Activated B cell treated with CpG ODN at 0.5 μM for 24 hours (primary cell): ENCODE results near the gene PKP3. TPM values are rescaled to one million over a fixed set of nuclear protein-coding genes. Genes with fewer than 3 reads are reported as not detected.
"Not testable (repeated sequence)": the region's sequence is repeated elsewhere in the genome, so short reads cannot be mapped to it uniquely, and the experiment has no call there.

Experiments used
- ATAC-seq: fragments of 200-7000 bp; cut with Tn5 transposase; one replicate; pipeline ENCODE4 v1.10.0; 2021; ENCODE audit warnings: low read depth, mild to moderate bottlenecking, moderate library complexity
- CTCF ChIA-PET: fragments of 350-600 bp; sonication (Branson Sonifier 250); formaldehyde crosslinking; loops from one replicate; lab custom pipeline; 2021; ENCODE audit warnings: antibody characterized with exemption; lab: Charles Lee
- POLR2A ChIA-PET: fragments of 350-600 bp; sonication (Branson Sonifier 250); formaldehyde crosslinking; loops from one replicate; lab custom pipeline; 2021; ENCODE audit warnings: antibody characterized with exemption; lab: Charles Lee
- DNase-seq: peaks from one replicate; pipeline ENCODE4 v3.0.0; 2022
- H3K27ac Mint-ChIP-seq: one replicate; pipeline ENCODE4 v1.8.0; 2020; ENCODE audit warnings: mixed read lengths
- H3K27me3 Mint-ChIP-seq: one replicate; pipeline ENCODE4 v1.8.0; 2021; ENCODE audit warnings: mixed read lengths
- H3K36me3 Mint-ChIP-seq: one replicate; pipeline ENCODE4 v1.8.0; 2021; ENCODE audit warnings: low read depth, mixed read lengths
- H3K4me1 Mint-ChIP-seq: one replicate; pipeline ENCODE4 v1.8.0; 2021; ENCODE audit warnings: mixed read lengths
- H3K4me3 Mint-ChIP-seq: one replicate; pipeline ENCODE4 v1.8.0; 2020; ENCODE audit warnings: mild to moderate bottlenecking, mixed read lengths
- H3K9me3 Mint-ChIP-seq: one replicate; pipeline ENCODE4 v1.8.0; 2020; ENCODE audit warnings: mixed read lengths
- intact Hi-C: fragments of 100-400 bp; cut with micrococcal nuclease; formaldehyde crosslinking; loops from one replicate; pipeline ENCODE4 v1.15.1; 2024
- total RNA-seq: library from RNA; stranded (reverse); gene quantifications from 2 replicates; pipeline ENCODE4 v1.2.3, GENCODE V29; 2022
- TF ChIP-seq, protein P1 (sequence below): fragments of 200-600 bp; IDR thresholded peaks from one replicate; pipeline ENCODE4 v1.8.0; 2022; ENCODE audit warnings: antibody characterized with exemption, mild to moderate bottlenecking

PKP3 gene
- total RNA-seq, 1 donor from 2014 or later, result 0.18 TPM

DNA sequence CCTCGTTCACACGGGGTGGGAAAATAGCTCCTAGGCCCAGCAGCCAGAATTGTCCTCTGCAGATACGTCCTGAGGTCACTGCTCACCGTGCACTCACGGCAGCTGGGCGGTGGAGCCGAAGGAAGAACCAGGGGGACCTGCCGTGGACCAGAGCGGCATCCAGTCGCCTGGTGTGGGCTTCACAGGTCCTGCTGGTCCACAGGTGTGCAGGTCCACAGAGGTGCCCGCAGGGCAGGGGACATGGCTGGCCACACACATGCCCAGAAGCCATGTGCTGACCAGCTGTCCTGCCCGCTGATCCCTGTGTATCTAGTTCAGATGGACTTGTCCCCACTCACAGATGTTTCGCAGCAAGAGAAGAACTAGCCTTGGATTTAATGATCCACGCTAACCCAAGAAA is 10.6 kb upstream of the PKP3 start:
- no peak overlapping the region for H3K27ac Mint-ChIP-seq
- ATAC-seq, result no peak
- CTCF ChIA-PET, result no interaction called here

DNA sequence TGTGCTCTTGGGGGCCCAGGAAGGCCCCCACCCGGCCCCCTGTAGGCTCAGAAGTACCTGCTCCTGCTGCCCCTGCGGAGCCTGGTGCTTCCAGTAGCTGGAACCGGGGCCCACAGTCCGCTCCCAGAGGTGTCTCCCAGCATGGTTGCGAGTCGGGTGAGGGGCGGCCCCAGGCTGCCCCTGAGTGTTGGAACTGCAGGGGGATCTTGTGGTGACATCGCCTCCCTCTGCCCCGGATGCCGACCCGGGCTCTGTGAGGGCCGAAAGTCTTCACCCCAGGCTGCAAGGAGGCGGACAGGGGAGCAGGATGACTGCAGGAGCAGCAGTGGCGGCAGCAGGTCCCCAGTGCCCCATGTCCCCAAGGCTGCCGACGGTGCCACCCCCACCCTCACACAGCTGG is 9.5 kb upstream of the PKP3 start:
- no peak overlapping the region for H3K4me3 Mint-ChIP-seq
- peaks cover 6% of the 10 kb centered on the region for H3K27me3 Mint-ChIP-seq
- H3K27ac Mint-ChIP-seq, result no peak overlapping the region
- H3K36me3 Mint-ChIP-seq, result no peaks in the 10 kb centered on the region
- TF ChIP-seq, protein P1, sequence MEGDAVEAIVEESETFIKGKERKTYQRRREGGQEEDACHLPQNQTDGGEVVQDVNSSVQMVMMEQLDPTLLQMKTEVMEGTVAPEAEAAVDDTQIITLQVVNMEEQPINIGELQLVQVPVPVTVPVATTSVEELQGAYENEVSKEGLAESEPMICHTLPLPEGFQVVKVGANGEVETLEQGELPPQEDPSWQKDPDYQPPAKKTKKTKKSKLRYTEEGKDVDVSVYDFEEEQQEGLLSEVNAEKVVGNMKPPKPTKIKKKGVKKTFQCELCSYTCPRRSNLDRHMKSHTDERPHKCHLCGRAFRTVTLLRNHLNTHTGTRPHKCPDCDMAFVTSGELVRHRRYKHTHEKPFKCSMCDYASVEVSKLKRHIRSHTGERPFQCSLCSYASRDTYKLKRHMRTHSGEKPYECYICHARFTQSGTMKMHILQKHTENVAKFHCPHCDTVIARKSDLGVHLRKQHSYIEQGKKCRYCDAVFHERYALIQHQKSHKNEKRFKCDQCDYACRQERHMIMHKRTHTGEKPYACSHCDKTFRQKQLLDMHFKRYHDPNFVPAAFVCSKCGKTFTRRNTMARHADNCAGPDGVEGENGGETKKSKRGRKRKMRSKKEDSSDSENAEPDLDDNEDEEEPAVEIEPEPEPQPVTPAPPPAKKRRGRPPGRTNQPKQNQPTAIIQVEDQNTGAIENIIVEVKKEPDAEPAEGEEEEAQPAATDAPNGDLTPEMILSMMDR, result no peak
- no peak for ATAC-seq
- intact Hi-C loops, result no loop called here
- peaks cover 8% of the 10 kb centered on the region for H3K4me1 Mint-ChIP-seq
- peaks cover 7% of the 10 kb centered on the region for H3K9me3 Mint-ChIP-seq
- no peak for DNase-seq
- POLR2A ChIA-PET, result no interaction called here
- CTCF ChIA-PET, result no interaction called here

More for the DNA sequence above, 10.6 kb upstream of the PKP3 start:
- DNase-seq, result no peak
- Mint-ChIP-seq H3K9me3 (peaks cover 7% of the 10 kb centered on the region), H3K36me3 (no peaks in the 10 kb centered on the region), H3K4me1 (peaks cover 8% of the 10 kb centered on the region), H3K4me3 (no peak overlapping the region), H3K27me3 (peaks cover 11% of the 10 kb centered on the region)
- TF ChIP-seq, protein P1, result no peak
- POLR2A ChIA-PET, result no interaction called here
- intact Hi-C loops, result no loop called here

DNA sequence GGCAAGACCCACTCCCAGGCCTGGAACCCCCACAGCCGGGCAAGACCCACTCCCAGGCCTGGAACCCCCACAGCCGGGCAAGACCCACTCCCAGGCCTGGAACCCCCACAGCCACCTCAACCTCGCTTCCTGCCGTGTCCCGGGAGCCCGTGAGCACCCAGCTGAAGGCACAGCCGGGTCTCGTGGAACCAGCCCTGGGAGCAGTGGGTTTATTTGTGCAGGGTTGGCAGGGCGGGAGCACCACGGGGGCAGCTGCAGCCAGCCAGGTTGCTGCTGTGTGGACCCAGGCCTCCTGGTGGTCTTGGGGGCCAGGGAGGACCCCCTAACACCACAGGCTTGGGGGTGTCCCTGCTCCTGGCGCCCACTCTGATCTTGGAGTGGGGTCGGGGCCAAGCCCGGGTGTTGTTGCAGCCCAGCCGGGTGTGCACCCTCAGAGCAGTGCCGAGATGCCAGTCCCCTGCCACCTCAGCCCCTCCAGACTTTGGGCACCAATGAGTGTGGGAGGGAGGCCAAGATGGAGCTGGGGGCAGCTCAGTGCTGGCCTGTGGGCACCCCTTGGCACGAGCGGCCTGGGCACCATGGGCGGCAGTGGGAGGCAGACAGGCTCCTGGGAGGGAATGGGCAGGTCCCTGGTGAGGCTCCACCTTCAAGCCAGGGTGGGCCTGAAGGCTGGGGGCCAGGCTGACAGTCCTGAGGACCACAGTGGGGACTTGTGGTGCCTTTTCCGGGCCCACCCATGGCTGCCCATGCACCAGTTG is 8.2 kb upstream of the PKP3 start:
- ChIA-PET POLR2A (no interaction called here), CTCF (no interaction called here)
- Mint-ChIP-seq H3K9me3 (peaks cover 7% of the 10 kb centered on the region), H3K27me3 (peaks cover 6% of the 10 kb centered on the region), H3K36me3 (no peaks in the 10 kb centered on the region), H3K4me1 (peaks cover 8% of the 10 kb centered on the region), H3K27ac (no peak overlapping the region), H3K4me3 (no peak overlapping the region)
- intact Hi-C loops, result no loop called here
- no peak for DNase-seq
- ATAC-seq, result no peak
- TF ChIP-seq, protein P1, result no peak

DNA sequence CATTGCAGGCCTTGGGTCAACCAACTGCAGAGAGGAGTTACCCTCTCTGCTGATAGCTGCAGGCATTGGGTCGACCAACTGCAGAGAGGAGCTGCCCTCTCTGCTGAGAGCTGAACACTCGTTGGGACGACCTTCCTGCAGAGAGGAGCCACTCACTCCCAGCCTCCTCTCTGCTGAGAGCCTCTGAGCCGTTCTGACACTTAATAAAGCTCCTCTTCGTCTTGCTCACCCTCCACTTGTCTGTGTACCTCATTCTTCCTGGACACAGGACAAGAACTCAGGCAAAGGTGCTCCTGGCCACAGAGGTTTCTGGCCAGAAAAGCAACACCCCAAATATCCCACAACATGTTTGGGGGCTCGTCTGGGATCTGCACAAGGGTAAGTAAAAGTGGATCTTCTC is 7.5 kb upstream of the PKP3 start:
- TF ChIP-seq, protein P1, result no peak
- no peak overlapping the region for H3K27ac Mint-ChIP-seq
- no peaks in the 10 kb centered on the region for H3K36me3 Mint-ChIP-seq
- peaks cover 7% of the 10 kb centered on the region for H3K9me3 Mint-ChIP-seq
- peaks cover 6% of the 10 kb centered on the region for H3K27me3 Mint-ChIP-seq
- ATAC-seq, result no peak
- ChIA-PET POLR2A (no interaction called here), CTCF (no interaction called here)
- intact Hi-C loops, result no loop called here
- peaks cover 8% of the 10 kb centered on the region for H3K4me1 Mint-ChIP-seq
- no peak for DNase-seq
- no peak overlapping the region for H3K4me3 Mint-ChIP-seq

DNA sequence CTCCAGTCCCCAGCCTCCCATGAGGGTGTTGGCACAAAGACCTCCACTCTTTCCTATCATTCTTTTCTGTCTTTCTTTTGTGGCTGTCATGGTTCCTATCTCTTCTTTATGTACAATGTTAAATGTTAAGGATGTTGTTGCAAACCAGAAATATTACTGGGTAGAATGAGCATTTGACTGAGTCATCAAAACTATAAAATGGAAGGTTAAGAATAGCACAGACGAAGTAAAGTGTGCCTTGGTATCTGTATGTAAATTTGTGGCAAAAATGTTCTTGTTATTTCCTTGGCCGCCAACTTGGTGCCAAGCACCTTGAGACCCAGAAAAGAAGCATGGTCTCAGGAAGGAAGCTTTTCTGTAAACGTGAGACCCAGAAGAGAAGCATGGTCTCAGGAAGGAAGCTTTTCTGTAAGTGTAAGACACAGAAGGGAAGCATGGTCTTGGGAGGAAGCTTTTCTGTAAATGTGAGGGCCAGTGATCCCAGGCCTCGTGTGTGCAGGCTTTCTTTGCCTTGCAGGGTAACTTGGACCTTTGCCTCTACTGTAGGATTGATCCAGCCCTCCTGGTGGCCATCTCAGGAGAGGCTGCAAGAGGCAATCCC is 6.7 kb upstream of the PKP3 start:
- no peaks in the 10 kb centered on the region for H3K36me3 Mint-ChIP-seq

DNA sequence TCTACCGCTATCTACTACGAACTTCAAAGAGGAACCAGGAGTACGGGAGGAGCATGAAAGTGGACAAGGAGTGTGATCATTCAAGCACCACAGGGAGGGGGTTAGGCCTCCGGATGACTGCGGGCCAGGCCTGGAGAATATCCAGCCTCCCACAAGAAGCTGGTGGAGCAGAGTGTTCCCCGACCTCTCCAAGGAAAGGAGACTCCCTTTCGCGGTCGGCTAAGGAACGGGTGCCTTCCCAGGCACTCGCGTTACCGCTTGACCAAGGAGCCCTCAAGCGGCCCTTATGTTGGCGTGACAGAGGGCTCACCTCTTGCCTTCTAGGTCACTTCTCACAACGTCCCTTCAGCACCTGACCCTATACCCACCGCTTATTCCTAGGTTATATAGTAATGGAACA is 4.6 kb upstream of the PKP3 start:
- DNase-seq, H3K36me3 Mint-ChIP-seq, H3K4me3 Mint-ChIP-seq, POLR2A ChIA-PET, H3K27me3 Mint-ChIP-seq, ATAC-seq, H3K4me1 Mint-ChIP-seq, CTCF ChIA-PET, H3K27ac Mint-ChIP-seq, H3K9me3 Mint-ChIP-seq, intact Hi-C loops: not testable (repeated sequence)

More for the DNA sequence above, 6.7 kb upstream of the PKP3 start:
- Mint-ChIP-seq H3K27me3 (peaks cover 3% of the 10 kb centered on the region), H3K4me1 (peaks cover 8% of the 10 kb centered on the region), H3K4me3 (no peak overlapping the region), H3K27ac (no peak overlapping the region), H3K9me3 (peaks cover 7% of the 10 kb centered on the region)
- TF ChIP-seq, protein P1, result no peak
- CTCF ChIA-PET, result no interaction called here
- no peak for ATAC-seq
- POLR2A ChIA-PET, result no interaction called here
- DNase-seq, result no peak
- intact Hi-C loops, result no loop called here
